Melanocyte of skin (primary cell): ENCODE results near the gene ATR. TPM values are rescaled to one million over a fixed set of nuclear protein-coding genes. Genes with fewer than 3 reads are reported as not detected.

Source experiments
- small RNA-seq, 2 donors: library from RNA; depleted of rRNA; stranded (forward); fragments of <200 nt; gene quantifications; one replicate each; pipeline ENCODE3, GENCODE V24; 2012
- total RNA-seq, 2 donors: library from RNA; depleted of rRNA; stranded (reverse); fragments of >200 nt; gene quantifications; 2 replicates each; pipeline ENCODE4 v1.2.3, GENCODE V29; 2012

The ATR gene
- total RNA-seq: 10 to 100 TPM; 22.4 to 27.6 TPM

GRCh38 chr3:142578329-142579223, at the start of gene ATR:
ATR (minus strand) TSS chr3:142578733; CDS start chr3:142578704, 29 bp downstream.

GRCh38 chr3:142595951-142596725, 17.6 kb upstream of the ATR start, which contains the start of gene PLS1:
PLS1 (plus strand) TSS chr3:142596393; CDS start chr3:142664238, 67,845 bp downstream.

GRCh38 chr3:142447852-142448823, 130.4 kb downstream of the ATR start, which contains the start of gene XRN1:
XRN1 (minus strand) TSS chr3:142448037; CDS start chr3:142447944, 93 bp downstream.

Small RNA genes lying within 50 kb of the gene (small RNA-seq; reads per million reads assigned to genes)
- gene RNA5SP143: 0.09 to 0.47 reads per million in 2 donors
- gene RNU1-100P: 0 reads per million in 2 donors
- 0 reads per million in 2 donors for gene RNU6-1294P

Other genes starting within 250 kb of the ATR start
- gene XRN1, start 130.7 kb downstream of the ATR start, total RNA-seq: 10 to 100 TPM; 44.0 to 52.6 TPM
- 1 to 10 TPM; 2.8 to 5.7 TPM for gene PLS1, start 17.7 kb upstream of the ATR start, total RNA-seq
- 10 to 100 TPM; 10.3 to 11.7 TPM for gene TRPC1, start 145.3 kb upstream of the ATR start, total RNA-seq